Stimulated activated CD4-positive, alpha-beta T cell treated with anti-CD3 and anti-CD28 coated beads, Interleukin-4, amount 100 ng/mL, for 4 hours (primary cell): ENCODE data around the gene INTS14.
"Not testable (repeated sequence)": the region's sequence is repeated elsewhere in the genome, so short reads cannot be mapped to it uniquely, and the experiment has no call there.

Experiments
- DNase-seq, 2 experiments: peaks; one replicate each; pipeline ENCODE4 v3.0.0-alpha.2; 2020

The INTS14 gene

DNA sequence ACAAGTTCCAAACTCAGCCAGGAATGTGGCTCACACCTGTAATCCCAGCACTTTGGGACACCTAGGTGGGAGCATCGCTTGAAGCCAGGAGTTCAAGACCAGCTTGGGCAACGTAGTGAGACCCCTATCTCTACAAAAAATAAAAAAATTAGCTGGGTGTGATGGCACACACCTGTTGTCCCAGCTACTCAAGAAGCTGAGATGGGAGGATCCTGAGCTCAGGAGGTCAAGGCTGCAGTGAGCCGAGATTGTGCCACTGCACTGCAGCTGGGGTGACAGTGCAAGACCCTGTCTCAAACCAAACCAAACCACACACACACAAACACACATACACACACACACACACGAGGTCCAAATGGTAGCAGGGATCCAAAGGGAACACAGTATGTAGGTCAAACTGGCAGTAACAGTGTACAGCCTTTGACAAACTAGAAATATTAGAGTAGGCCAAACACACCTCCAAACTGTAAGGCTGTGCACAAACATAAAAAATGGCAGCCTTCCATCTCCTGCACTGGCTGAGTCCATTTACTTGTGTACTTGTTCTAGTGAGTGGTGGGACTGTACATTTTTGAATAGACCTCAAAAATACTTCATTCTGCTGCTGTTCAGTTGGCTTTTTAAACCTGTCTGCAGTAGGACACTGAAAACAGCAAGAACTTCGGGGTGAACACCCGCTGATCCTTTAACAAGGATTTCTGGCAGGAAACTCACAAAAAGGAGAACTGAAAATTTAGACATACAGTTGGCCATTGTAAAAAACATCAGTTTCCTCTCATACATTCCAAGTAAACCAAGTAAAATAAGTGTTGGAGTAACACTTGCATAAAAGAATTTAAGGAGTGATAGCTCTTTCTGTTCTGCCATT lies 33.6 kb downstream of the INTS14 start:
- DNase-seq, result no peak

DNA sequence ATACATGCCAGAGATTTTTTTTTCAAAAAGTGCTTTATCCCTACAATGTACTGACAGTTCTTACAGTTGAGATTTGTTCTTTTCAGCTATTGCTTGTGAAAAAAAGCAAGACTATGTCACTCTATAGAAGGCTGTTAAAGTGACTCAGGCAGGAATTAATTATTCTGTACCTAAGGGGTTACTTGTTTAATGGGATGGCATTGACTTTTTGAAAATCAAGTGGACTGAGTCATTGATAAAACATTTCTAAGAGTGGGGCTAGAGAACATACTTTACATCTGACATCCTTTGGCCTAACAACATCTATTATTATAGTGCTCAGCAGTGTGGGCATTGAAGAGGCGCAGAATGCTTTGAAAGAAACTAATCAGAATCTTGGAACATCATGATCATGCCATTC lies 34.3 kb downstream of the INTS14 start:
- DNase-seq, result no peak

DNA sequence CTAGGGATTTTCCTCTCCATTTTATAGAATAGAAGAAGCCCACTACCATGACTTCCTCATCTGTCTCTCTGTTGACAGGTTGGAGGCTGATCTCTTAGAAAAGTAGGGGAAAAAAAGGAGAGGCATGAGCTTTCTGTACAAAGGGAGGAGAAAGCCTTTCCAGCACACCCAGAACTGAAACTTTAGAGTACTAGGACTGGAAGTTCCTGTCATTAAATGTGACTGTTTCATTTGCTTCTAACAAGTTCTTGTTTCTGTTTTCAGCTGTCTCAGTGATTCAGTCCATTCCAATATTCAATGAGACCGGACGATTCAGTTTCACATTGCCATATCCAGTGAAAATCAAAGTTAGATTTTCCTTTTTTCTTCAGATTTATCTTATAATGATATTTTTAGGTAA lies 39.0 kb downstream of the INTS14 start:
- DNase-seq, result no peak

DNA sequence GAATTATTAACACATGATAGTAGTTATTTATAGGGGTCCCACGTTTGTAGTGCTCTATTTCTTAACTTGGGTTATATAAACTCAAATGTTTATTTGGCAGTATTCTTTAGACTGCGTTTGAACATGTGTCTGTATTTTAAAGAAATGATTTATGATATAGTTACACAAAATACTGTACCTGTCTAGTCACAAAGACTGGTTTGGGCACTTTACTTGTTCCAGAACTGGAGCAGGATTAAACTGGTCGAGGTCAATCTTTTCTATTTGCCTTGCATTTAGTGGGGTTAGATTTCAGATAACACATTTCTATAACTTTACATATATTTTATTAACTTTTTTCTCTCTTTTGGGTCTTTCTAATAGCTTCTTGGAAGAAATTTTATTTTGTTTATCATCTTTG lies 41.2 kb downstream of the INTS14 start:
- no peak for DNase-seq

DNA sequence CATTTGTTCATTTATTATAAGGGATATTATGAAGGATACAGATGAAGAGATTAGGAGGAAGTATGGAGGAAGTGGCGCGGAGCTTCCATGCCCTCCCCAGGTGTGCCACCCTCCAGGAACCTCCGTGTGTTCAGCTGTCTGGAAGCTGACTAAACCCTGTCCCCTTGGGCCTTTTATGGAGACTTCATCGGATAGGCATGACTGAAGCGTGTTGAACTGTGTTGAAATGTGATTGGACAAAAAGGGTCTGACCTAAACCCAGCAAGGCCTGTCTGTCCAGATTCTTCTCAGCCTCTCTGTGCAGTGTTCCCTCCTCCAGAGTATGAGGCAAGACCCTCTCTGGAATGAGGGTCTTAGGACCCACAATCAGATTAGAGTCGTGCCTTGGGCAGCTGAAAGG lies 49.0 kb downstream of the INTS14 start:
- DNase-seq, result no peak

DNA sequence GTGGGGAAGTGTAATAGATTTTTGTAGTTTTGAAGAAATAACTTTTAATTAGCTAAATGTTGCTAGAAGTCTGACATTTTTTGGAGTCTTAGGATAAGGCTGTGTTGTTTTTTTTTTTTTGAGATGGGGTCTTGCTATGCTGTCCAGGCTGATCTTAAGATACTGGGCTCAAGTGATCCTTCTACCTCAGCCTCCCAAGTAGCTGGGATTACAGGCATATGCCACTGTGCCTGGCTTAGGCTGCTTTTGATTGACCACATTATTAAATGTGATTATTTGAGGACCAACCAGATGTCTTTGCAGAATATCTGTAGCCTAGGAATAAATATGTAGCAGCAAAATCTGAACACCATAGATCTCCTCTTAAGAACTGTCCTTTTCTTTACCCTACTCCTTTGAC lies 51.0 kb downstream of the INTS14 start:
- DNase-seq, result no peak

DNA sequence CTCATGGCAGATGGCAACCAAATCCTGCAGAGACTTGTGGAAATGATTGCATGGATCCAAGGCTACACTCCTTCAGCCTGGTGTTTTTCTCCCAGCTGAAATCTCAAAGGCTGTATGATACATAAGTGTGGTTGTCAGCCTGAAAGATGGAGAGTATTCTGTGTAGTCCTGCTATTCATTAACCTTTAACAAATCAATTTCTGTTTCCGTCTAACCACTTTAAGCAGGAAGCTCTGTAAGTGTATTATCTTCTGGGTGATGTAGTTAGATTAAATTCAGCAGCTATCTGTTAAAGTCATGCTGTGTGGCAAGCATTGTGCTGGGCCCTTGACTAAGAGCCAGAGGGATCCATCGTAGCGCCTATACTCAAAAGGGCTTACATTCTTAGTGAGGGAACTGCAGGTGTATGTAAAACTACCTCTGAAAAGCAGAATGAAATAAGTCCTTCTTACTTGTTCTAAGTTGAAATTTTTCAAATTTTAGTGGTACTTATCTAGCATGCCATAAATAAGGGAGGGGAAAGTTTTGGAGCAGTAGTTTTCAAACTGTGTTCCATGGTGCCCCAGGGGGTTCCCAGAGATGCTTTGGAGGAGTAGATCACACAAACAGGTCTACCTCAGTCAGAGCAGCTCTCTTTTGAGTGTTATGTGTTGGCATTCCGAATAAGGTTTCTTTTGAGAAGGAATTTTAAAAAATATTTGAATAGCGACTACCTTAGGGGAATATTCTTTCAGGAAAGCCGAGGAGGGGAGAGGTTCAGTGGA lies 51.8 kb downstream of the INTS14 start:
- no peak for DNase-seq

DNA sequence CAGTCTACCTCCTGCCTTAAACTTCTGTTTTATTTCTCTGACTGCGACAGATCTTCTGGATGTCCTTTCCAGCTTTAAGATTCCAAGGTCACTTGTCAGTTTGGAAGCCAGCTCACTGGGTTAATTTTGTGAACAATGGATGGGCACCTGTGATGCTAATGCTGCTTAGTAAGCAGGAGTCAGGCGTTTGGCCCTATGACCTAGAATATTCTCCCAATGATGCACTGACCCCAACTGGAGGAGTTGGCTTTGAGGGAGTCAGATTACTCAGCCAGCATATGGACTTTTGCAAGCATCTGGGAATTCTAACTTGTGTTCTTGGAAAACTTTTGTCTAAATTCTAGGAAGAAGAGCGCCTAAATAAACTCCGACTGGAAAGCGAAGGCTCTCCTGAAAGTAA lies 52.6 kb downstream of the INTS14 start:
- no peak for DNase-seq

DNA sequence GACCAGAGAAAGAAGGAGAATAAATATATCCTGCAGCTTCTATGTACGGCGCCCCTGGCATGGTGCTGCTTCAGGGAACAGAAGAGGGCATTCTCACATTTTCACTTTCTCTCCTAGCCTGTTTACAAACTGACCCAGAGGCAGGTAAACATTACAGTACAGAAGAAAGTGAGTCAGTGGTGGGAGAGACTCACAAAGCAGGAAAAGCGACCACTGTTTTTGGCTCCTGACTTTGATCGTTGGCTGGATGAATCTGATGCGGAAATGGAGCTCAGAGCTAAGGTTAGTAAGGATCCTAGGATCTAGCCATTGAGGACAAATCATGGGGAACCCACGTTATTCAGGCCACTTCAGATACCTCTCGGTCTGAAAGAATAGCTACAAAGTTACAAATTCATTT lies 54.3 kb downstream of the INTS14 start:
- DNase-seq, result no peak

DNA sequence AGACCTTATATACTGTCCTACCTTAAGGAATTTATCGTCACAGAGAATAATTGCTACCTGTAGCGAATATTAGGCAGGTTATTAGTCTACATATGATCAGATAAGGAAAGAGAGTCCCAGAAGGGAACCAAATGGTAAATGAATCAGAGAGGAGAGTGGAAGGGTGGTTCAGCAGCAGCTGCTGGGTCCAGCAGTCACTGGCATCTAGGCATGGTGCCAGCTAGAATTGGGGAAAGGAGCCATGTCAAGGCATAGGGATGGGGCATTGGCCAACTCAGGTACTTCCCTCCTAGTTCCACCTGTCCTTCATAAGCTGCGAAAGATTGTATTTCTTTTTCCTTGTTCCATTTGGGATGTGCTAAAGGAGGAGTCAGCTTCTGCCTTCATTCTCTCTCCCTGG lies 57.2 kb downstream of the INTS14 start:
- no peak for DNase-seq

DNA sequence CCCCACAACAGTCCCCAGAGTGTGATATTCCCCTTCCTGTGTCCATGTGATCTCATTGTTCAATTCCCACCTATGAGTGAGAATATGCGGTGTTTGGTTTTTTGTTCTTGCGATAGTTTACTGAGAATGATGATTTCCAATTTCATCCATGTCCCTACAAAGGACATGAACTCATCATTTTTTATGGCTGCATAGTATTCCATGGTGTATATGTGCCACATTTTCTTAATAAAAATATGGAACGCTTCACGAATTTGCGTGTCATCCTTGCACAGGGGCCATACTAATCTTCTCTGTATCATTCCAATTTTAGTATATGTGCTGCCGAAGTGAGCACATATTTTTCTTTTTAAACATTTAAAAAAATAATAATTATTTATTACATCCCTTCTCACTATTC lies 58.1 kb downstream of the INTS14 start:
- DNase-seq, result not testable (repeated sequence)

DNA sequence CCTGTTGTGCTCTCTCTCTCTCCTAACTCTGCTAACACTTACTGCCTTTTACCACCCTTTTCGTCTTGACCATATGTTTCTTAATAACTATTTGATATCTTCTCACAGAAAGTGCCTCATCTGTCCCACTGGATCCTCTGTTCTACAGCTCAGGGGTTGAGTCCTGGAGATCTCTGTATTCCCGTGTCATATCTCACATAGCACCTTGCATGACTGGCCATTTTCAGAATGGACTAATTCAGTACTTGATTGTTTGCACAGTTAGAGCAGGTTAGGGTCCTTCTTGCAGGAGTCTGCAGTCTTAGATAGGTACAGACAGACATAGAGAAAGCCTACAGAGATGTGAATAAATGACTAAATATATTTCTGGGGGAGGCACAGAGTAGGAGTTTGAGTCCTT lies 59.7 kb downstream of the INTS14 start:
- DNase-seq, result no peak

DNA sequence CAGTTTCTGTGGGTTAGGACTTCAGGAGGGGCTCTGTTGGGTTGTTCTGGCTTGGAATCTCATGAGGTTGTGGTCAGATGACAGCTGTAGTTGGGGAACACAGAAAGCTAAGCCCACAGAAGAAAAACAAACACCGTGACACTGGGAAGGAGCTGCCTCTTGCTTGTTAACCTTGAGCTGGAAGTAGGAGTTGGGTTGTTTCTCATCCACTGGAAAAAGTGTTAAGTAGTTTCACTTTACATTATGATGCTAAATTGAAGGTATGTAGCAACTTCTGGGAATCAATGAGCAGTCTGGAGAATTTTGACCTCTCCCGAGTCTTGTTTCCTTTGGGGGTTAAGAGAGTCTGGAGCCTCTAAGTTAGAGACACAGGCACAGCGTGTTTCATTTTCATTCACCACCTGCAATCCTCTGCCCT lies 60.2 kb downstream of the INTS14 start:
- no peak for DNase-seq

DNA sequence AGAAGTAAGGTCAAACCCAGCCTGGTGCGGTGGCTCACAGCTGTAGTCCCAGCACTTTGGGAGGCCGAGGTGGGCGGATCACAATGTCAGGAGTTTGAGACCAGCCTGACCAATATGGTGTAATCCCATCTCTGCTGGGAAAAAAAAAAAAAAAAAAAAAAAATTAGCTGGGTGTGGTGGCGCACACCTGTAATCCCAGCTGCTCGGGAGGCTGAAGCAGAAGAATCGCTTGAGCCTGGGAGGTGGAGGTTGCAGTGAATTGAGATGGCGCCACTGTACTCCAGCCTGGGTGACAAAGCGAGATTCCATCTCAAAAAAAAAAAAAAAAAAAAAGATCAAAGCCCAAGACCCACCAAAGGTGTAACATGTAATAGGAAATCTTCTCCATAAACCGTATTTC lies 61.6 kb downstream of the INTS14 start:
- DNase-seq, result not testable (repeated sequence)

DNA sequence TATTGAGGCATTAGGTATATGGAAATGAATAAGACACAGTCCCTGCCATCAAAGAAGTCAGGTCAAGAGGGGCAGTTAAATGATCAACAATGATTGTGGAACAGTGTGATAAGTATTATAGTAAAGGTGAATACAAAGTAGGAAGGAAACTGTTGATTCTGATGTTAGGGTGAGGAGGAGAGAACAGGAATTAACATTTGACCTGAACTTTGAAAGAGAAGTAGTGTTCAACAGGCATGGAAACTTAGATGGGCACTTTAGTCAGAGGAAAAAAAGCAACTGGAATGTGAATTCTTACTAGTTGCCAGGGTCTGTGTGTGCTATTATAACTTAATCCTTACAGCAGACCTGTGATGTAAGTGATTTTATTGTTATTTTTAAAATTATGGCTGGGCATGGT lies 63.1 kb downstream of the INTS14 start:
- DNase-seq, result no peak

DNA sequence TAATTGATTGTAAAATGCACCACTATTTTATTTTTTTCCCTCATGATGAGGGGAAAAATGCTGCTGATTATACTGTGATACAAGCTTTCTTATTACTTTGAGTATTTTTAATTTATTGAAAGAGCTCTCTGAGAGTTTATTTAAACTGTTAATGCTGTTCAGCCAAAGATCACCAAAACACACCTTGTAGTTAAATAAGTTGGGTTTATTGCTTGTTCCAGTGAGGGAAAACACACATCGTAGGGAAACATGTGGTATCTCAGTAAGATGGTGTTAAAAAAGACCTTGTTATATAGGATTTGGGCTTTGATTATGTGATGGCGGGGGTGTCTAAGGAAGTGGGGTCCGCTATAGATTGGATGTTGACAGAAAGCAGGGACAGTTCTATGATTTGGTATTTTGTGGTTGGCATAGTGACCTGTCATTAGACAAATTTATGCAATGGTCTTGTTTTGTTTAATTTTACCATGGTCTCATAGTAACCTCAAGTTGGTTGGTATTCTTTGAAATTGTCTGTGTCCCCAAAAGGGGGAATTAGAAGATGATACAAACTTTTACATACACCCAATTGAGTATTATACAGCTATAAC lies 69.6 kb downstream of the INTS14 start:
- no peak for DNase-seq

DNA sequence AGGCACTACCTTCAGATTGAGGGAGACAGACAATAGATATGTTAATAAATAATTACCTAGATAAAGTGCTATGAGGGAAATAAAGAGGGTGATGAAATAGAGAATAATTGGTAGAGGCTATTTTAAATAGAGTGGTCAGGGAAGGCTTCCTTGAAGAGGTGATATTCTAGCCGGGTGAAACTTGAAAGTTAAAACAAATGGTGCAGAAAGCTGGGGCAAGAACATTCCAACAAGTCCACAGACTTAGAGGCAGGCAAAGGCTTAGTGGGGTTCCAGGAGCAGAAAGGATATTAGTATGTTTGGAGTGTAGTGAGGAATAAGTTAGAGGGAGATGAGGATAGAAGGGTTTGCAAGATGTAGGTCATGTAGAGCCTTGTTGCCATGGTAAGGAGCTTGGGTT lies 70.6 kb downstream of the INTS14 start:
- DNase-seq, result no peak

DNA sequence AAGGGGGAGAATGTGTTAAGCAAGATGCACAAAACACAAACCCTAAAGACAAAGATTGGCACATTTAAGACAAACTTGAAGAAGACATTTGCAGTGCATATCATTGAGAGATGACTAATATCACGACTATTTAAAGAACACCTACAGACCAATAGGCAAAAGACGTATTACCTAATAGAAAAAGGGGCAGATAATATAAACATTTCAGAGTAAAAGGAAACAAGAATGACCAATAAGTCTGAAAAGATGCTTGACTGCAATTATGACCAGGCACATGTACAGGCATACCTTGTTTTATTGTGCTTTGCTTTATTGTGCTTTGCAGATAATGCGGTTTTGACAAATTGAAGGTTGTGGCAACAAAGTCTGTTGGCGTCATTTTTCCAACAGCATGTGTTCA lies 75.7 kb downstream of the INTS14 start:
- no peak for DNase-seq

DNA sequence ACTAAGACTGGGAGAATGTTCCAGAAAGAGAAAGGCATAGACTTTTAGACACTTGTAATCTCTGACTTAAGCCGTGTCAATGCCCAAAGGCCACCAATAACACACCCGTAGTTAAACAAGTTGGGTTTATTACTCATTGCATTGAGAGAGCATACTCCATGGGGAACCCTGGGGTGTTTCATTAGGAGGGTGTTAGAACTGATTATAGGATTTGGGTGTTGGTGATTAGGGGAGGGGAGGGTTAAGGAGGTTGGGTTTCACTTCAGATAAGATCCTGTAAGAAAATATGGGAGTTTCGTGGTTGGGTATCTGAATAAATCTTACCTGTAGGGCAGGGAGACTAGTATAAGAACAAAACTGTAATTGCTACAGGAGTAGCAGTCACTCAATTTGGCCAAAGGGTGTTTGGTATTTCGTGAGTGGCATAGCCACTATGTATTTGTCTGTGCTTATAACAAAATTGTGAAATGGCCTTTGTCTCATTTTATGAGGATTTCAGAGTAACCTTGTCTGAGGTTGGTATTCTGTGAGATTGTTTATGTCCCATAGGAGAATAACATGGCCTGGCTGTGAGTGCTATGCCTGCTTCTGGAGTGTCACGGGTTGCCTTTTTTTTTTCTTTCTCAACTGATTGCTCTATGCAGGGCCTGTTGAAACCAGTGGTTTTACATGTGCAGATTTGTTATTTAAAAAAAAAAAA lies 77.7 kb downstream of the INTS14 start:
- DNase-seq, result no peak

DNA sequence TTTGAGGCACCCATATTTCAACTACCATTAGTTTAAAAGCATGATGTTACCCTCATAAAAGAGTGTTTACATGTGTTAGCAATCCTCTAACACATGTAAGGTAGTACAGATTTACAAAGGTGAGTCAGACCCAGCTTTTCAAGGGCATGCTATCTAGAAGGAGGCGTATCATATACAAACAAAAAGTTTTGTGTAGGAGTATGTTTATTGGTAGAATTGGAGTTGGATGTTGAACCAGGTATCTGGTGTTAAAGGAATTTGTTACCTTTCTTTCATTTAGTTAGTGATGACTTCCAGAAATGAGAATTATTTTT lies 78.2 kb downstream of the INTS14 start:
- no peak for DNase-seq

DNA sequence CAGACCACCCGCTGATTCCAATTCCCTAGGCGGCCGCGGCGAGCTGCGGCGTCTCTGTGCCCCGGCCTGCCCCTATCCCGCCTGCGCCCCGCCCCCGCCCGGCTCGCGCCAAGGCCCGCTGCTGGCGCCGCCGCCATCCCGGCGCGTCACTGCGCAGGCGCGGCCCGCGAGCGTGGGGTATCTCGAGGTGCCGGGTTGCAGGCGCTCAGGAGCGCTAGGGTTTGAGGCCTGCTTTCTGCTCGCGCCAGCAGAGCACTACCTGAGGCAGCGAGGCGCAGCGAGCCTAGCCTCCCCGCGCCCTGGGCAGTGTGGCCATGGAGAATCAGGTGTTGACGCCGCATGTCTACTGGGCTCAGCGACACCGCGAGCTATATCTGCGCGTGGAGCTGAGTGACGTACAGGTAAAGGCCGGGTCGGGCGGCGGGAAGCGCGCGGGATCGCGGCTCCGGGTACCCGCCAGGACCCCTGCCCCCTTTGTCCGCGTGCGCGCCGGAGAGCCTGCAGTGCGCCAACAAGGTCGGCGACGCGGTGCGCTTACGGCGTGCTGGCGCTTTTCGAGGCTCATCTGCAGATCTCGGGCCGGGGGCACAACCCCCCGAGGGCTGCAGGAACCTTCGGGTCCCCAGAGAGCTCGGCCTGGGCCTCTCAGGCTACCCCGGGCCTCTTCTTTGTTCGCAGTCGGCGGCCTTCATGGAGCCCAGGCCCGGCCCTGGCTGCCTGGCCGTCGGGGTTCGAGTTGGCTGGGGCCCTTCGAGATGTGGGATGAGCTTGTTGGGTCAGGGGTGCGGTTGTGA lies 80.4 kb downstream of the INTS14 start, which contains the start of gene HACD3:
Gene HACD3, plus strand, starts transcription at position 146 of the 794 bp plus-strand sequence. Its CDS starts 169 bp downstream, at position 315.
- peak; percentile 88 to 96 for DNase-seq

DNA sequence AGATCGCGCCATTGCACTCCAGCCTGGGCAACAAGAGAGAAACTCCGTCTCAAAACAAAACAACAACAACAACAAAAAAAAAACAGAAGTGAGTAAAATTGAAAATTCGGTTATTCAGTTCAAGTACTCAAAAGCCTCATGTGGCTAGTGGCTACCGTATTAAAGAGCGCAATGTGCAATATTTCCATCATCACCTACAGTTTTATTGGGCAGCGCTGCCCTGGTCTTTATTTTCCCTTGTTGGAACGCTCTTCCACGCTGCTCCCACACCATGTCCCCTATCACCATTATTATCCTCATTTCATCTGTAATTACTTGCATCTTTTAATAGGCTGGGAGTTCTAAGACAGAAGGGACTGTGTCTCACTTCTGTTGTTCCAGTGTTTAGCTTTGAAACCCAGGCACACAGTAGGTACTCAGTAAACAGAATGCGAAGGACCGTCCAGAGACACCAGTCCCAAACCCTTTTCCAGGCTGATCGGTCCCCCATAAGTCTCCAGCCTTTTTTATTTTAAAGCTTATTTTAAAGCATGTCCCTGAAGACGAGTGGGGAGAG lies 81.1 kb downstream of the INTS14 start:
- no peak for DNase-seq
